Central memory CD8-positive, alpha-beta T cell (primary cell): ENCODE results near the gene SYNPO2.
"Not testable (repeated sequence)": the region's sequence is repeated elsewhere in the genome, so short reads cannot be mapped to it uniquely, and the experiment has no call there.

ENCODE experiments used
- ATAC-seq: fragments of 150-1000 bp; cut with Tn5 transposase; replicated peaks from 2 replicates; pipeline ENCODE4 v1.10.0; 2022; ENCODE audit warnings: mild to moderate bottlenecking, moderate FRiP score, moderate number of reproducible peaks; ENCODE audit not compliant: poor library complexity, severe bottlenecking; ENCODE audit errors: extremely low read depth
- DNase-seq, 2 donors: peaks; one replicate each; pipeline ENCODE4 v3.0.0; 2021; ENCODE audit warnings: low spot score in 2 of 2
- H3K27ac Mint-ChIP-seq: one replicate; pipeline ENCODE4 v1.8.0; 2022; ENCODE audit warnings: low read depth, mild to moderate bottlenecking, moderate library complexity, mixed read lengths
- H3K27me3 Mint-ChIP-seq: one replicate; pipeline ENCODE4 v1.8.0; 2022; ENCODE audit warnings: mixed read lengths
- H3K36me3 Mint-ChIP-seq: one replicate; pipeline ENCODE4 v1.8.0; 2022; ENCODE audit warnings: mild to moderate bottlenecking, moderate library complexity, mixed read lengths; ENCODE audit not compliant: insufficient read depth
- H3K4me1 Mint-ChIP-seq: one replicate; pipeline ENCODE4 v1.8.0; 2022; ENCODE audit warnings: mixed read lengths
- H3K4me3 Mint-ChIP-seq: one replicate; pipeline ENCODE4 v1.8.0; 2022; ENCODE audit warnings: mild to moderate bottlenecking, moderate library complexity, mixed read lengths
- H3K9me3 Mint-ChIP-seq: one replicate; pipeline ENCODE4 v1.8.0; 2022; ENCODE audit warnings: mixed read lengths

The SYNPO2 gene

DNA sequence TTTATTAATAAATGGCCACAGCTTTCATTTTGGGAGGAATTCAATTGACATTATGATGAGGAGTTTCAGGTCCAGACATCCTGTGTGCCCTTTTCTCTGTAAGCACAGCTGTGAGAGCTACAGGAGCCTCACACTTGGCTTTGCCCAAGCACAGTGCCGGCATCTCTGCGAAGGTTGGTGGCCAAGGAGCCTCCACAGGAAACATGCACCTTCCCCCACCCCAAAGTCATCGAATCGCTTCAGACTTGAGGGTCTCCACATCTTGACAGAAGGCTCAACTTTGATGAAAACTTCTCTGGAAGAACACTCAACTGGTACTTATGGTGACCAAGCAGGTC, 100.0 kb downstream of the SYNPO2 start:
- no peaks in the 10 kb centered on the region for H3K27me3 Mint-ChIP-seq
- no peak overlapping the region for H3K27ac Mint-ChIP-seq
- no peak for DNase-seq
- H3K4me1 Mint-ChIP-seq = peaks cover 6% of the 10 kb centered on the region
- no peak overlapping the region for H3K4me3 Mint-ChIP-seq
- H3K9me3 Mint-ChIP-seq = no peaks in the 10 kb centered on the region
- no peaks in the 10 kb centered on the region for H3K36me3 Mint-ChIP-seq
- ATAC-seq = no peak

- Mint-ChIP-seq H3K9me3 (no peaks in the 10 kb centered on the region), H3K36me3 (no peaks in the 10 kb centered on the region), H3K4me3 (no peak overlapping the region), H3K27ac (no peak overlapping the region), H3K27me3 (no peaks in the 10 kb centered on the region), H3K4me1 (peaks cover 6% of the 10 kb centered on the region)
- DNase-seq = no peak
- ATAC-seq = no peak
These were observed 100.7 kb downstream of the SYNPO2 start for GRCh38 chr4:118989098-118990080.

DNA sequence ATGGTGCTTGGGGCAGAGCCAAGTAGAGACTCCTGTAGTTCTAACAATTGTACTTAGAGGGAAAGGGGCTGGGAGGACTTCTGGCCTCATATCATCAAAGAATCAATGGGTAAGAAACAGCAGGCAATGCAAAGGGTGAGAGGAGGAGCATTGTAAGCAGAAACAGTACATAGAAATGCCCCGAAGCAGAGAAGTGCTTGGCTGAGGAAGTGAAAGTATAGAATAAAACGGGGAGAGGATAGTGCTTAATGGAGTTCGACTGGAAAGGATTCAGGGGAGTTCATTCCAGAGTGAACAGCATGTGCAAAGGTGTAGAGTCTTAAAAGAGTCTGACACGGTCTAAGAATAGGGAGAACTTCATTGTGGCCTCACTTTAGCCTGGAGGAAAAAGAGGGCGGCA, 103.0 kb downstream of the SYNPO2 start:
- H3K36me3 Mint-ChIP-seq = no peaks in the 10 kb centered on the region
- H3K9me3 Mint-ChIP-seq = no peaks in the 10 kb centered on the region
- ATAC-seq = no peak
- no peak for DNase-seq
- H3K4me1 Mint-ChIP-seq = peaks cover 6% of the 10 kb centered on the region
- peaks cover 10% of the 10 kb centered on the region for H3K27me3 Mint-ChIP-seq
- H3K4me3 Mint-ChIP-seq = no peak overlapping the region
- H3K27ac Mint-ChIP-seq = no peak overlapping the region

DNA sequence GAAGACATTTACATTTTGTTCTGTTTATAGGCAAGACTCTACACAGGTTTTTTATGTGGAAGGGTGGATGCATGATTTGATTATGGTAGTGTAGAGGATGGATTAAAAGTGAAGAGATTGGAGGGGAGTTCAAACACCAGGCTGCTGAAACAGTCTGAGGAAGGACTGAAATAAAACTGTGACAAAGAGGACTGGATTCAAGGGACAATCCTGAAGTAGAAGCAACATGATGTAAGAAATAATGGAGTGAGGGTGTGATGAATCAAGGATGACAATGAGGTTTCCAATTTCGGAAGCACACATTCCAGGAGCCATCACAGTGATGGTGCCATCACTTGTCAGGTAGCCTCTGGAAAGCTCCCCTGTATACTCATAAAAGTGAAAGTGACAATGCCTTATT, 103.5 kb downstream of the SYNPO2 start:
- H3K4me3 Mint-ChIP-seq = no peak overlapping the region

DNA sequence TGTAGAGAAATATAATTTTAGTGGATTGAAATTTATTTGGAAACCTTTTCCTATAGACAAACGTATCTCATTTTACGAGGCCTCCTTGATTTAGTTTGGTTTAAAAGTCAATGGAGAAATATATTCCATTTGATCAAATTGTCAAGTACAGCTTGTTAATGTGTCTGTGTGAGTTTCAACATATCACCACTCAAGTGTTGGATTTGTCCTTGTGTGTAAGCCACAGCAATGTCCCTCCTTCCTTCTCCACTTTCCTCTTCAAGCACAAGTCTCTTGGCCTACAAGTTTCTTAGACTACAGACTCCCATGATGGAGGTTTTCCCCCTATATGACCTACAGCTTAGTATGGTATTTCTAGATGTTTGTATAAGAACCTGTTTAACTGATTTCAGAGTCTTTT, 104.7 kb downstream of the SYNPO2 start:
- DNase-seq (no peak), ATAC-seq (no peak)
- no peaks in the 10 kb centered on the region for H3K36me3 Mint-ChIP-seq
- H3K4me3 Mint-ChIP-seq = no peak overlapping the region
- H3K27me3 Mint-ChIP-seq = peaks cover 21% of the 10 kb centered on the region
- H3K27ac Mint-ChIP-seq = no peak overlapping the region
- no peaks in the 10 kb centered on the region for H3K9me3 Mint-ChIP-seq
- peaks cover 6% of the 10 kb centered on the region for H3K4me1 Mint-ChIP-seq

More for the DNA sequence above, 103.5 kb downstream of the SYNPO2 start:
- peaks cover 10% of the 10 kb centered on the region for H3K27me3 Mint-ChIP-seq
- no peak for DNase-seq
- H3K27ac Mint-ChIP-seq = no peak overlapping the region
- no peak for ATAC-seq
- H3K4me1 Mint-ChIP-seq = peaks cover 6% of the 10 kb centered on the region
- H3K36me3 Mint-ChIP-seq = no peaks in the 10 kb centered on the region
- no peaks in the 10 kb centered on the region for H3K9me3 Mint-ChIP-seq

GRCh38 chr4:118994030-118994429, 105.4 kb downstream of the SYNPO2 start:
- no peak overlapping the region for H3K4me3 Mint-ChIP-seq
- H3K9me3 Mint-ChIP-seq = no peaks in the 10 kb centered on the region
- no peaks in the 10 kb centered on the region for H3K36me3 Mint-ChIP-seq
- peaks cover 28% of the 10 kb centered on the region for H3K27me3 Mint-ChIP-seq
- ATAC-seq (no peak), DNase-seq (no peak)
- peaks cover 6% of the 10 kb centered on the region for H3K4me1 Mint-ChIP-seq
- no peak overlapping the region for H3K27ac Mint-ChIP-seq

GRCh38 chr4:118995693-118996391, 107.2 kb downstream of the SYNPO2 start:
- Mint-ChIP-seq H3K27ac (no peak overlapping the region), H3K36me3 (no peaks in the 10 kb centered on the region), H3K27me3 (peaks cover 29% of the 10 kb centered on the region), H3K9me3 (no peaks in the 10 kb centered on the region), H3K4me1 (peaks cover 6% of the 10 kb centered on the region), H3K4me3 (no peak overlapping the region)
- ATAC-seq (no peak), DNase-seq (no peak)

- Mint-ChIP-seq H3K36me3 (no peaks in the 10 kb centered on the region), H3K9me3 (no peaks in the 10 kb centered on the region), H3K4me3 (no peak overlapping the region), H3K27ac (no peak overlapping the region), H3K27me3 (peaks cover 39% of the 10 kb centered on the region), H3K4me1 (no peaks in the 10 kb centered on the region)
- no peak for ATAC-seq
- no peak for DNase-seq
These were observed 108.9 kb downstream of the SYNPO2 start for GRCh38 chr4:118997601-118998000.

DNA sequence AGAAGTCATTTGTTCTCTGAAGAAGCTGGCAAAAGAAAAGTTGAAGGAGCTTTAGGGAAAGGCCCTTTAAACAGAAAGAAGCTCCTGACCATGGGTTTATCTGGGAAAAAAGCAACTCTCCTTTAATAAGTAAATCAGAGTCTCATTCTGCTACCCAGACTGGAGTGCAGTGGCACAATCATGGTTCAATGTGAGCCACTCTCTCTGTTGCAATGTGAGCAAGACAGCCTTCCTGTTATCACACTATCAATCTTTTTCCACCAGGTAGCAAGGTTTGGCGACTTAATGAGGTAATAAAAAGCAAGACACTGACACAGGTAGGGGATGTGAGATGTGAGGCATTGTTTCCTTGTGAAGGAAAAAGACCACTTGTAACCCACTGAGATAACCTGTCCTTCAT, 111.3 kb downstream of the SYNPO2 start:
- H3K4me1 Mint-ChIP-seq = no peaks in the 10 kb centered on the region
- H3K4me3 Mint-ChIP-seq = no peak overlapping the region
- DNase-seq (no peak), ATAC-seq (no peak)
- no peaks in the 10 kb centered on the region for H3K9me3 Mint-ChIP-seq
- H3K27me3 Mint-ChIP-seq = peaks cover 44% of the 10 kb centered on the region
- H3K36me3 Mint-ChIP-seq = no peaks in the 10 kb centered on the region
- no peak overlapping the region for H3K27ac Mint-ChIP-seq

- H3K36me3 Mint-ChIP-seq = no peaks in the 10 kb centered on the region
- no peaks in the 10 kb centered on the region for H3K4me1 Mint-ChIP-seq
- no peak for ATAC-seq
- H3K4me3 Mint-ChIP-seq = no peak overlapping the region
- H3K9me3 Mint-ChIP-seq = no peaks in the 10 kb centered on the region
- no peak overlapping the region for H3K27ac Mint-ChIP-seq
- DNase-seq = no peak
- peaks cover 44% of the 10 kb centered on the region for H3K27me3 Mint-ChIP-seq
These were observed 111.7 kb downstream of the SYNPO2 start for GRCh38 chr4:119000400-119000799.

DNA sequence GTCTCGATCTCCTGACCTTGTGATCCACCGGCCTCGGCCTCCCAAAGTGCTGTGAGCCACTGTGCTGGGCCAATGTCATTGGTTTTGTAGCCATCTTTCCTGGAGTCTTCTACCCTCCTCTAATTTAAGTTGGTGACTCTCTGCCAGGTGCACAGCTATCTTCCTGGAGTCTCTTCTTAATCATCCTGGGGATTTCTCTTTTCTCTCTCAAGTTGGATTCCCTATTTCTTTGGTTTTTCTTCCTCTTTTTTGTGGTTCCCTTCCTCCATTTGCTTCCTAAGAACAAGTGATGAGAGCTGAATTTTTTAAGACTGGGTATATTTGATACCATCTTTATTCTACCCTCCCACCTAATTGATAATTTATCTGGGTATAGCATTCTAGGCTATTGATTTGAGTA, 113.8 kb downstream of the SYNPO2 start:
- DNase-seq (no peak), ATAC-seq (no peak)
- H3K36me3 Mint-ChIP-seq = no peaks in the 10 kb centered on the region
- H3K9me3 Mint-ChIP-seq = no peaks in the 10 kb centered on the region
- H3K4me1 Mint-ChIP-seq = no peaks in the 10 kb centered on the region
- no peak overlapping the region for H3K4me3 Mint-ChIP-seq
- peaks cover 32% of the 10 kb centered on the region for H3K27me3 Mint-ChIP-seq
- H3K27ac Mint-ChIP-seq = no peak overlapping the region

- not testable (repeated sequence) for H3K4me1 Mint-ChIP-seq, H3K36me3 Mint-ChIP-seq, ATAC-seq, H3K9me3 Mint-ChIP-seq, DNase-seq, H3K27ac Mint-ChIP-seq, H3K4me3 Mint-ChIP-seq
- H3K27me3 Mint-ChIP-seq = peaks cover 26% of the 10 kb centered on the region
These were observed 114.3 kb downstream of the SYNPO2 start for GRCh38 chr4:119003001-119003400.

GRCh38 chr4:119005928-119006460, 117.3 kb downstream of the SYNPO2 start:
- Mint-ChIP-seq H3K27me3 (peaks cover 14% of the 10 kb centered on the region), H3K4me1 (no peaks in the 10 kb centered on the region), H3K4me3 (no peak overlapping the region), H3K27ac (no peak overlapping the region), H3K9me3 (no peaks in the 10 kb centered on the region), H3K36me3 (no peaks in the 10 kb centered on the region)
- ATAC-seq = no peak
- DNase-seq = no peak
